Neuronal stem cell (in vitro differentiated cells): ENCODE measurements around the gene VPS39.

Source experiments
- DNase-seq: peaks from one replicate; pipeline ENCODE4 v3.0.0-alpha.2; 2013; ENCODE audit warnings: low spot score
- H2AFZ ChIP-seq: one replicate; pipeline ENCODE4 v1.6.1; 2013; ENCODE audit warnings: mild to moderate bottlenecking, low read length, inconsistent platforms
- H2AK5ac ChIP-seq: 2 replicates; pipeline ENCODE4 v1.6.1; 2013; ENCODE audit warnings: low read depth, mild to moderate bottlenecking, inconsistent platforms, low read length, moderate library complexity, mixed read lengths
- H2BK120ac ChIP-seq: 2 replicates; pipeline ENCODE4 v1.6.1; 2013; ENCODE audit warnings: low read depth, mild to moderate bottlenecking, inconsistent platforms, low read length, moderate library complexity, mixed read lengths
- H2BK12ac ChIP-seq: one replicate; pipeline ENCODE4 v1.6.1; 2013; ENCODE audit warnings: low read length, inconsistent platforms
- H2BK15ac ChIP-seq: 2 replicates; pipeline ENCODE4 v1.6.1; 2013; ENCODE audit warnings: mild to moderate bottlenecking, low read length, inconsistent platforms, mixed read lengths
- H2BK5ac ChIP-seq: one replicate; pipeline ENCODE4 v1.6.1; 2013; ENCODE audit warnings: inconsistent platforms, mild to moderate bottlenecking, low read length, moderate library complexity
- H3K14ac ChIP-seq: one replicate; pipeline ENCODE4 v1.6.1; 2013; ENCODE audit warnings: low read length, inconsistent platforms
- H3K18ac ChIP-seq: 2 replicates; pipeline ENCODE4 v1.6.1; 2013; ENCODE audit warnings: low read length, inconsistent platforms
- H3K23ac ChIP-seq: 2 replicates; pipeline ENCODE4 v1.6.1; 2013; ENCODE audit warnings: low read depth, mild to moderate bottlenecking, mixed read lengths, low read length, inconsistent platforms; ENCODE audit not compliant: poor library complexity
- H3K27ac ChIP-seq: replicated peaks from 3 replicates; pipeline ENCODE4 v1.5.1; 2013; ENCODE audit warnings: low read length, inconsistent platforms
- H3K27me3 ChIP-seq, 3 experiments: 2 replicates each; pipeline ENCODE4 v1.6.1; 2013; ENCODE audit warnings: low read length in 3 of 3, mild to moderate bottlenecking in 2 of 3, inconsistent platforms in 1 of 3, low read depth in 1 of 3, mixed read lengths in 1 of 3, moderate library complexity in 1 of 3; ENCODE audit not compliant: control insufficient read depth in 3 of 3, insufficient read depth in 3 of 3
- H3K36me3 ChIP-seq, 2 donors: replicated peaks in 1 of 2; 2 replicates each; pipeline ENCODE4 v1.6.1; 2013; ENCODE audit warnings: low read length in 2 of 2; ENCODE audit not compliant: control insufficient read depth in 2 of 2, insufficient read depth in 2 of 2
- H3K4ac ChIP-seq: 2 replicates; pipeline ENCODE4 v1.6.1; 2013; ENCODE audit warnings: inconsistent platforms, mild to moderate bottlenecking, low read length, moderate library complexity
- H3K4me1 ChIP-seq, 2 donors: 1 replicate in 1 of 2; 2 replicates in 1 of 2; pipeline ENCODE4 v1.6.1; 2013; ENCODE audit warnings: low read length in 2 of 2, low read depth in 1 of 2; ENCODE audit not compliant: control insufficient read depth in 2 of 2, insufficient read depth in 1 of 2
- H3K4me2 ChIP-seq: one replicate; pipeline ENCODE4 v1.6.1; 2013; ENCODE audit warnings: mild to moderate bottlenecking, low read length, inconsistent platforms; ENCODE audit not compliant: insufficient read depth, poor library complexity, severe bottlenecking
- H3K4me3 ChIP-seq, 2 donors: 2 replicates each; pipeline ENCODE4 v1.5.1; 2013; ENCODE audit warnings: low read length in 2 of 2, mild to moderate bottlenecking in 2 of 2, inconsistent platforms in 1 of 2, moderate library complexity in 1 of 2
- H3K79me1 ChIP-seq: one replicate; pipeline ENCODE4 v1.6.1; 2013; ENCODE audit warnings: low read depth, mild to moderate bottlenecking, inconsistent platforms, low read length, moderate library complexity
- H3K9ac ChIP-seq: one replicate; pipeline ENCODE4 v1.6.1; 2013; ENCODE audit warnings: mild to moderate bottlenecking, low read depth, low read length, inconsistent platforms; ENCODE audit not compliant: poor library complexity
- H3K9me3 ChIP-seq, 2 donors: replicated peaks in 1 of 2; 2 replicates each; pipeline versions ENCODE3 to v1.6.1; 2013; ENCODE audit warnings: low read length in 2 of 2, mild to moderate bottlenecking in 2 of 2, inconsistent platforms in 1 of 2, low read depth in 1 of 2, mixed read lengths in 1 of 2, moderate library complexity in 1 of 2; ENCODE audit not compliant: control insufficient read depth in 2 of 2, insufficient read depth in 1 of 2
- H4K8ac ChIP-seq: one replicate; pipeline ENCODE4 v1.6.1; 2013; ENCODE audit warnings: low read depth, mild to moderate bottlenecking, inconsistent platforms, low read length, moderate library complexity
- H4K91ac ChIP-seq: one replicate; pipeline ENCODE4 v1.6.1; 2013; ENCODE audit warnings: low read length, low read depth, mild to moderate bottlenecking, inconsistent platforms; ENCODE audit not compliant: poor library complexity
- WGBS, 2 donors: extraction: QIAGEN DNeasy Blood & Tissue Kit; methylation state at CpG; one replicate each; pipeline ENCODE4 v1.1.7; 2013; ENCODE audit warnings: missing lambda C conversion rate in 2 of 2, mixed read lengths in 1 of 2; ENCODE audit not compliant: insufficient read length in 2 of 2, insufficient replicate concordance in 1 of 2; ENCODE audit errors: extremely low coverage in 2 of 2; 5-methylcytosine and 5-hydroxymethylcytosine counted together

VPS39 gene

GRCh38 chr15:42152196-42152920 is 55.7 kb downstream of the VPS39 start:
- no peak overlapping the region for H3K27ac ChIP-seq
- no peak overlapping the region for H3K4me3 ChIP-seq
- no CpG with 5 or more reads among the region's 14 CpGs for WGBS, 2 donors
- H2BK15ac ChIP-seq = no peak overlapping the region
- no peak overlapping the region for H3K4ac ChIP-seq
- no peaks in the 10 kb centered on the region for H3K4me1 ChIP-seq
- H2AK5ac ChIP-seq = no peak overlapping the region
- peak overlapping the region; percentile 81 for H2AFZ ChIP-seq
- no peak overlapping the region for H3K23ac ChIP-seq
- no peak overlapping the region for H4K91ac ChIP-seq
- H3K18ac ChIP-seq = peak overlapping the region; percentile 61
- H2BK5ac ChIP-seq = no peak overlapping the region
- no peaks in the 10 kb centered on the region for H3K79me1 ChIP-seq
- peaks cover 0 to 8% (median 0%) of the 10 kb centered on the region in 3 experiments for H3K27me3 ChIP-seq
- H2BK120ac ChIP-seq = no peak overlapping the region
- H2BK12ac ChIP-seq = no peak overlapping the region
- H3K14ac ChIP-seq = peak overlapping the region; percentile 66
- no peak overlapping the region for H3K9ac ChIP-seq
- DNase-seq = no peak
- no peak overlapping the region for H3K4me2 ChIP-seq
- no peak overlapping the region for H4K8ac ChIP-seq
- no peaks in the 10 kb centered on the region for H3K36me3 ChIP-seq
- H3K9me3 ChIP-seq = no peaks in the 10 kb centered on the region

DNA sequence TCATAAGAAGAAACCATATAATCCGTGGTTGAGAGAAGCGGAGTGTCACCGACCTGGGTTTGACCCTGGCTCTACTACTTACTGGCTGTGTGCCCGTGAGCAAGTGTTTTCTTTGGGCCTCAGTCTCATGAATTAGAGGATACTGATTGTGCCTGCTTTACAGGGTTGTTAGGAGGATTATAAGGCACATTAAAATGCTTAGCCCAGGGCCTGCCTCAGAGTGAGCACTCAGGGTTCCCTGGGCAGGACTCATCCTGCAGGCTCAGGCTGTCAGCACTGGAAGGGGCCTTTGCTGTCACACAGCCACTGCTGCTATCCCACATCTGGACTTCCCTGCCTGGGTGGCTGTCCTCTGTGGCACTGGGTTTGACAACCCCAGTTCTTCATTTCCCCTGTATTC is 56.4 kb downstream of the VPS39 start:
- Histone ChIP-seq H2BK120ac (no peak overlapping the region), H3K4ac (no peak overlapping the region), H2BK15ac (no peak overlapping the region), H2BK12ac (no peak overlapping the region), H3K27ac (no peak overlapping the region), H3K36me3 (no peaks in the 10 kb centered on the region), H3K4me3 (no peak overlapping the region), H2AK5ac (no peak overlapping the region), H2BK5ac (no peak overlapping the region), H3K4me1 (no peaks in the 10 kb centered on the region), H4K91ac (no peak overlapping the region), H3K9me3 (no peaks in the 10 kb centered on the region), H4K8ac (no peak overlapping the region), H3K27me3 (peaks cover 0 to 8% (median 0%) of the 10 kb centered on the region in 3 experiments), H3K14ac (no peak overlapping the region), H3K9ac (no peak overlapping the region), H3K4me2 (no peak overlapping the region), H3K79me1 (no peaks in the 10 kb centered on the region), H3K23ac (no peak overlapping the region), H3K18ac (no peak overlapping the region), H2AFZ (peak overlapping the region; percentile 81)
- DNase-seq = no peak
- no CpG with 5 or more reads among the region's 4 CpGs for WGBS, 2 donors

DNA sequence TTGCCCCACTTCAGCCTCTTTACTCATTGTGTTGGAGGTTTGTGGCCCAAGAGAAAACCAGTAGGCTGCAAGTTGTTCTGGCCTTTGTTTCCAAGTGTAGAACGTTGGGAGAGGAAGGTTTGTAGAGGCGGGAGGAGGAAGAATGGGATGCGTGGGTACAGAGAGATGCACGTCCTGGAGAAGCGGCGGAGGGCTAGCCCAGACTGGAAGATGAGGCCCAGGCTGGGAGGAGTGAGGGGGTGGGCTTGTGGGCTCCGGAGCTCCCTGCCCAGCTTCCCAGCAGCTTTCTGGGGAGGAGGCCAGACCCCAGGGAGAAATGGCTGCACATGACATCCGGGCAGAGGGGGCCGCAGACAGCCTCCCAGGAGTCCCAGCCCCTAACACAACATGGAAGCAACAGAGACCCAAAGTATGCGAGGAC is 57.0 kb downstream of the VPS39 start:
- Histone ChIP-seq H3K4me3 (no peak overlapping the region), H4K91ac (no peak overlapping the region), H3K4me1 (no peaks in the 10 kb centered on the region), H3K9me3 (no peaks in the 10 kb centered on the region), H3K4ac (no peak overlapping the region), H3K27ac (no peak overlapping the region), H2BK120ac (no peak overlapping the region), H2BK5ac (no peak overlapping the region), H2AFZ (peak overlapping the region; percentile 81), H3K27me3 (peaks cover 0 to 8% (median 0%) of the 10 kb centered on the region in 3 experiments), H3K14ac (no peak overlapping the region), H3K36me3 (no peaks in the 10 kb centered on the region), H2BK12ac (no peak overlapping the region), H3K9ac (no peak overlapping the region), H2AK5ac (no peak overlapping the region), H3K79me1 (no peaks in the 10 kb centered on the region), H3K23ac (no peak overlapping the region), H2BK15ac (no peak overlapping the region), H3K4me2 (no peak overlapping the region), H3K18ac (no peak overlapping the region), H4K8ac (no peak overlapping the region)
- WGBS, 2 donors = no CpG with 5 or more reads among the region's 10 CpGs
- no peak for DNase-seq

DNA sequence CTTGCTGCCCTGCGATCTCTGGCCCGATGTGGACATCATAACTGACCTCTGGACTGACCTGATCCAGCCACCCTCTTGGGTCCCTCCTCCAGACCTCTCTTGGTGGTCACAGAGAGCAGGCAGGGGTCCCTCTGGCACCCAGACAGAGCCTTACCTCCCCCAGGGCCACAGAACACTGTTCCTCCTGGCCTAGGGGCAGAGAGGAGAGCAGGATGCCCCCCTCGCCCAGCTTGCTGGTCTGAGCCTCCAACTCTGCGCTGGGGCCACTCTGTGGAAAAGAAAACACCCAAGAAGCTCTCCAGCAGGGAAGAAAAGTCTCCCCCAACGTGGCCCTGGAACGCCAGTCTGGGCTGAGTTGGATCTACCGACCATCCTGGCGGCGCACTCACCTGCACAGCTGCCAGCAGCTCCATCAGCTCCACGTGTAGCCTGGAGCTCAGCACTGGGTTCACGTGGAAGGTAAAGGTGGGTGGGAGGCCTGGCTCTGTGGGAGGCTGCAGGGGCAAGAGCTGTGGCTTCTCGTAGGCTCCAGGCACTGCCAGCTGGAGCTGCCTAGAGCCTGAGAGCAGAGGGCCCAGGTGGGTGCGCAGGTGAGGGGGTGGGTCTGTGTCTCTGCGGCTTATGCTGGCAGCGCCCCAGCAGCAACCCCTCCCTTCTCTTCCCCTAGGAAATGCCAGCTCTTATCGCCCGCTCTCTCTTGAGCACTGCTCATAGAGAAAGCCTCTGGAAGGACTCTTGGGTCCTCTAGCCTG is 57.7 kb downstream of the VPS39 start:
- no peak overlapping the region for H4K8ac ChIP-seq
- no peak overlapping the region for H2BK15ac ChIP-seq
- H2AK5ac ChIP-seq = no peak overlapping the region
- no peaks in the 10 kb centered on the region for H3K36me3 ChIP-seq
- no peak overlapping the region for H3K27ac ChIP-seq
- H3K79me1 ChIP-seq = no peaks in the 10 kb centered on the region
- H3K4me3 ChIP-seq = no peak overlapping the region
- no peaks in the 10 kb centered on the region for H3K4me1 ChIP-seq
- no peak overlapping the region for H2BK5ac ChIP-seq
- H3K27me3 ChIP-seq = peaks cover 0 to 8% (median 0%) of the 10 kb centered on the region in 3 experiments
- H3K9me3 ChIP-seq = no peaks in the 10 kb centered on the region
- no peak for DNase-seq
- no peak overlapping the region for H4K91ac ChIP-seq
- no peak overlapping the region for H3K14ac ChIP-seq
- H3K18ac ChIP-seq = peak overlapping the region; percentile 69
- H2BK12ac ChIP-seq = no peak overlapping the region
- H2BK120ac ChIP-seq = no peak overlapping the region
- H3K23ac ChIP-seq = peak overlapping the region; percentile 74
- H3K4ac ChIP-seq = no peak overlapping the region
- WGBS, 2 donors = no CpG with 5 or more reads among the region's 17 CpGs
- peak overlapping the region; percentile 81 for H2AFZ ChIP-seq
- no peak overlapping the region for H3K4me2 ChIP-seq
- no peak overlapping the region for H3K9ac ChIP-seq
